HEK293T (cell line): Measurements from ENCODE around the gene FHIP1B.

ENCODE experiments used
- CTCF ChIA-PET: fragments of 350-600 bp; formaldehyde crosslinking; extraction: SDS; loops from one replicate; lab custom pipeline; 2021; ENCODE audit warnings: antibody characterized with exemption, inconsistent platforms; lab: Yijun Ruan, JAX
- POLR2A ChIA-PET: fragments of 350-600 bp; formaldehyde crosslinking; extraction: SDS; loops from one replicate; lab custom pipeline; 2020; ENCODE audit warnings: antibody characterized with exemption, inconsistent platforms; lab: Yijun Ruan, JAX
- DNase-seq: peaks from one replicate; pipeline ENCODE4 v3.0.0; 2012; ENCODE audit warnings: mixed read lengths; ENCODE audit errors: extremely low spot score
- ARNT ChIP-seq: fragments of 450-650 bp; IDR thresholded peaks from 2 replicates; pipeline ENCODE4 v1.6.1; 2017; ENCODE audit warnings: mild to moderate bottlenecking
- BHLHE40 ChIP-seq: fragments of 450-650 bp; IDR thresholded peaks from 2 replicates; pipeline ENCODE4 v1.6.1; 2016; ENCODE audit warnings: mild to moderate bottlenecking, moderate library complexity, borderline replicate concordance
- CTBP1 ChIP-seq: fragments of 450-650 bp; IDR thresholded peaks from 2 replicates; pipeline ENCODE4 v1.6.1; 2016; ENCODE audit warnings: borderline replicate concordance
- ELF4 ChIP-seq: fragments of 450-650 bp; IDR thresholded peaks from 2 replicates; pipeline ENCODE4 v1.6.1; 2017; ENCODE audit warnings: antibody characterized with exemption
- FOXA1 ChIP-seq: fragments of 450-650 bp; IDR thresholded peaks from 2 replicates; pipeline ENCODE4 v1.6.1; 2016; ENCODE audit warnings: mild to moderate bottlenecking
- FOXK2 ChIP-seq: fragments of 450-650 bp; IDR thresholded peaks from 2 replicates; pipeline ENCODE4 v1.6.1; 2016; ENCODE audit warnings: mild to moderate bottlenecking
- FOXM1 ChIP-seq: fragments of 450-650 bp; IDR thresholded peaks from 2 replicates; pipeline ENCODE4 v1.6.1; 2017; ENCODE audit warnings: mild to moderate bottlenecking, borderline replicate concordance
- HDGF ChIP-seq: fragments of 450-650 bp; IDR thresholded peaks from 2 replicates; pipeline ENCODE4 v1.6.1; 2017; ENCODE audit warnings: antibody characterized with exemption, borderline replicate concordance
- L3MBTL2 ChIP-seq: fragments of 450-650 bp; conservative IDR thresholded peaks from 2 replicates; pipeline ENCODE4 v1.6.1; 2016; ENCODE audit warnings: mild to moderate bottlenecking
- LEF1 ChIP-seq: fragments of 450-650 bp; IDR thresholded peaks from 2 replicates; pipeline ENCODE4 v1.6.1; 2017; ENCODE audit warnings: mild to moderate bottlenecking, borderline replicate concordance
- NFRKB ChIP-seq: fragments of 450-650 bp; IDR thresholded peaks from 2 replicates; pipeline ENCODE4 v1.6.1; 2016; ENCODE audit warnings: mild to moderate bottlenecking, moderate library complexity
- PKNOX1 ChIP-seq: fragments of 450-650 bp; IDR thresholded peaks from 2 replicates; pipeline ENCODE4 v1.6.1; 2016
- SP1 ChIP-seq: fragments of 450-650 bp; IDR thresholded peaks from 2 replicates; pipeline ENCODE4 v1.6.1; 2017
- SUZ12 ChIP-seq: fragments of 450-650 bp; IDR thresholded peaks from 2 replicates; pipeline ENCODE4 v1.6.1; 2016; ENCODE audit warnings: mild to moderate bottlenecking
- TARDBP ChIP-seq: fragments of 450-650 bp; IDR thresholded peaks from 2 replicates; pipeline ENCODE4 v1.6.1; 2016
- ZNF384 ChIP-seq: fragments of 450-650 bp; IDR thresholded peaks from 2 replicates; pipeline ENCODE4 v1.6.1; 2016

Gene FHIP1B

GRCh38 chr11:6205366-6205765 is 29.1 kb downstream of the FHIP1B start, which contains the start of gene C11orf42:
C11orf42 (plus strand) TSS chr11:6205557; CDS start chr11:6205616, 59 bp downstream.
- ChIA-PET POLR2A (no interaction called here), CTCF (no interaction called here)
- DNase-seq = no peak
- TF ChIP-seq BHLHE40 = no peak
- no peak for TF ChIP-seq ZNF384
- no peak for TF ChIP-seq CTBP1
- TF ChIP-seq FOXM1 = no peak
- TF ChIP-seq ELF4 = no peak
- TF ChIP-seq FOXA1 = no peak
- TF ChIP-seq SP1 = no peak
- TF ChIP-seq L3MBTL2 = no peak
- no peak for TF ChIP-seq ARNT
- no peak for TF ChIP-seq PKNOX1
- TF ChIP-seq LEF1 = no peak
- TF ChIP-seq TARDBP = no peak
- TF ChIP-seq HDGF = no peak

- DNase-seq = no peak
- ChIA-PET CTCF (no interaction called here), POLR2A (no interaction called here)
- TF ChIP-seq NFRKB = no peak
These were observed 29.7 kb downstream of the FHIP1B start for GRCh38 chr11:6204706-6205105.

- POLR2A ChIA-PET = no interaction called here
- DNase-seq = no peak
- no peak for TF ChIP-seq LEF1
- no peak for TF ChIP-seq FOXM1
- no peak for TF ChIP-seq FOXA1
- TF ChIP-seq SUZ12 = no peak
- TF ChIP-seq ELF4 = no peak
- TF ChIP-seq ARNT = no peak
- no peak for TF ChIP-seq BHLHE40
- no peak for TF ChIP-seq TARDBP
- TF ChIP-seq PKNOX1 = no peak
- TF ChIP-seq SP1 = no peak
- TF ChIP-seq NFRKB = no peak
- TF ChIP-seq FOXK2 = no peak
- TF ChIP-seq ZNF384 = no peak
- TF ChIP-seq HDGF = no peak
- no peak for TF ChIP-seq CTBP1
- CTCF ChIA-PET = no interaction called here
These were observed 31.1 kb downstream of the FHIP1B start for GRCh38 chr11:6203327-6203726.

- ChIA-PET CTCF (no interaction called here), POLR2A (no interaction called here)
- TF ChIP-seq SUZ12 (no peak), L3MBTL2 (no peak), FOXM1 (no peak), FOXK2 (no peak), PKNOX1 (no peak), NFRKB (no peak), CTBP1 (no peak), BHLHE40 (no peak), ZNF384 (no peak), HDGF (no peak), FOXA1 (no peak), ELF4 (no peak)
- no peak for DNase-seq
These were observed 32.4 kb downstream of the FHIP1B start for GRCh38 chr11:6202041-6202440.

- TF ChIP-seq PKNOX1 (no peak), ZNF384 (no peak), HDGF (no peak), FOXM1 (no peak), NFRKB (no peak), FOXK2 (no peak), CTBP1 (no peak), L3MBTL2 (no peak), TARDBP (no peak), FOXA1 (no peak), ARNT (no peak), SP1 (no peak), ELF4 (no peak), SUZ12 (no peak)
- ChIA-PET CTCF (no interaction called here), POLR2A (no interaction called here)
- no peak for DNase-seq
These were observed 33.0 kb downstream of the FHIP1B start for GRCh38 chr11:6201481-6201880.

- CTCF ChIA-PET = no interaction called here
These were observed 33.5 kb downstream of the FHIP1B start for GRCh38 chr11:6200975-6201374.

More at GRCh38 chr11:6200975-6201374, 33.5 kb downstream of the FHIP1B start:
- POLR2A ChIA-PET = no interaction called here
- TF ChIP-seq SUZ12 (no peak), FOXA1 (no peak), ARNT (no peak), CTBP1 (no peak), FOXK2 (no peak), L3MBTL2 (no peak), HDGF (no peak), ZNF384 (no peak), NFRKB (no peak), BHLHE40 (no peak), TARDBP (no peak), SP1 (no peak), PKNOX1 (no peak), FOXM1 (no peak)
- DNase-seq = no peak
